Muscle layer of duodenum (tissue), 2 donors: ENCODE results near the gene AGBL3.
"Not testable (repeated sequence)": the region's sequence is repeated elsewhere in the genome, so short reads cannot be mapped to it uniquely, and the experiment has no call there.

Experiments used
- H3K27ac ChIP-seq: one replicate; pipeline ENCODE4 v1.7.0; 2013; ENCODE audit warnings: mild to moderate bottlenecking, low read length
- H3K27me3 ChIP-seq: one replicate; pipeline ENCODE4 v1.7.0; 2013; ENCODE audit warnings: low read depth, mild to moderate bottlenecking, control low read depth, low read length
- H3K36me3 ChIP-seq, 2 donors: one replicate each; pipeline ENCODE4 v1.7.0; 2013; ENCODE audit warnings: low read length in 2 of 2, control low read depth in 1 of 2, mild to moderate bottlenecking in 1 of 2; ENCODE audit not compliant: insufficient read depth in 2 of 2, control insufficient read depth in 1 of 2
- H3K4me1 ChIP-seq, 2 donors: one replicate each; pipeline ENCODE4 v1.7.0; 2013; ENCODE audit warnings: low read length in 2 of 2, mild to moderate bottlenecking in 2 of 2, control low read depth in 1 of 2, moderate library complexity in 1 of 2; ENCODE audit not compliant: insufficient read depth in 2 of 2, control insufficient read depth in 1 of 2
- H3K4me3 ChIP-seq, 2 donors: one replicate each; pipeline ENCODE4 v1.7.0; 2013; ENCODE audit warnings: low read length in 2 of 2, low read depth in 1 of 2, mild to moderate bottlenecking in 1 of 2
- H3K9me3 ChIP-seq, 2 donors: one replicate each; pipeline ENCODE4 v1.7.0; 2013; ENCODE audit warnings: low read length in 2 of 2, control low read depth in 1 of 2, mild to moderate bottlenecking in 1 of 2; ENCODE audit not compliant: control insufficient read depth in 1 of 2
- donor health status: healthy.

Gene AGBL3

GRCh38 chr7:134966691-134967090 is 19.6 kb upstream of the AGBL3 start:
- H3K9me3 ChIP-seq: no peaks in the 10 kb centered on the region
- H3K4me3 ChIP-seq: no peak overlapping the region
- H3K27me3 ChIP-seq: no peaks in the 10 kb centered on the region
- H3K36me3 ChIP-seq: peaks cover 25 to 36% of the 10 kb centered on the region in 2 donors
- H3K27ac ChIP-seq: no peak overlapping the region
- peaks cover 0 to 18% of the 10 kb centered on the region in 2 donors for H3K4me1 ChIP-seq

GRCh38 chr7:134968110-134968509 is 18.2 kb upstream of the AGBL3 start:
- Histone ChIP-seq H3K36me3 (peaks cover 25 to 32% of the 10 kb centered on the region in 2 donors), H3K4me3 (no peak overlapping the region), H3K27ac (no peak overlapping the region), H3K4me1 (peaks cover 0 to 4% of the 10 kb centered on the region in 2 donors), H3K9me3 (no peaks in the 10 kb centered on the region), H3K27me3 (no peaks in the 10 kb centered on the region)

- not testable (repeated sequence) for H3K27ac ChIP-seq, H3K4me1 ChIP-seq, H3K9me3 ChIP-seq, H3K36me3 ChIP-seq, H3K4me3 ChIP-seq, H3K27me3 ChIP-seq
Observed at GRCh38 chr7:134981645-134982044, 4.7 kb upstream of the AGBL3 start.

- H3K4me3 ChIP-seq: peak overlapping the region; percentile 89 to 96
- peaks cover 5 to 6% of the 10 kb centered on the region in 2 donors for H3K4me1 ChIP-seq
- H3K9me3 ChIP-seq: no peaks in the 10 kb centered on the region
- H3K27ac ChIP-seq: peak overlapping the region; percentile 81
- no peaks in the 10 kb centered on the region for H3K36me3 ChIP-seq
- no peaks in the 10 kb centered on the region for H3K27me3 ChIP-seq
Observed at GRCh38 chr7:134985894-134986362, 380 bp upstream of the AGBL3 start.

GRCh38 chr7:134988161-134988560 is 1.9 kb downstream of the AGBL3 start:
- no peak overlapping the region for H3K4me3 ChIP-seq
- H3K27ac ChIP-seq: no peak overlapping the region

GRCh38 chr7:134991469-134992339 is 5.4 kb downstream of the AGBL3 start:
- H3K4me1 ChIP-seq: peaks cover 14 to 21% of the 10 kb centered on the region in 2 donors

More at GRCh38 chr7:134988161-134988560, 1.9 kb downstream of the AGBL3 start:
- no peaks in the 10 kb centered on the region for H3K36me3 ChIP-seq
- H3K27me3 ChIP-seq: no peaks in the 10 kb centered on the region
- H3K9me3 ChIP-seq: no peaks in the 10 kb centered on the region
- peaks cover 6 to 14% of the 10 kb centered on the region in 2 donors for H3K4me1 ChIP-seq

GRCh38 chr7:134992626-134993179 is 6.4 kb downstream of the AGBL3 start:
- no peaks in the 10 kb centered on the region for H3K9me3 ChIP-seq
- H3K27me3 ChIP-seq: no peaks in the 10 kb centered on the region
- H3K4me3 ChIP-seq: no peak overlapping the region
- peak overlapping the region; percentile 53 for H3K27ac ChIP-seq
- peaks cover 11 to 26% of the 10 kb centered on the region in 2 donors for H3K4me1 ChIP-seq
- H3K36me3 ChIP-seq: peaks cover 3 to 8% of the 10 kb centered on the region in 2 donors

More at GRCh38 chr7:134991469-134992339, 5.4 kb downstream of the AGBL3 start:
- no peaks in the 10 kb centered on the region for H3K27me3 ChIP-seq
- H3K27ac ChIP-seq: peak overlapping the region; percentile 53
- no peaks in the 10 kb centered on the region for H3K9me3 ChIP-seq
- H3K36me3 ChIP-seq: peaks cover 3 to 8% of the 10 kb centered on the region in 2 donors
- no peak overlapping the region for H3K4me3 ChIP-seq

- peaks cover 9 to 26% of the 10 kb centered on the region in 2 donors for H3K4me1 ChIP-seq
- H3K9me3 ChIP-seq: no peaks in the 10 kb centered on the region
- H3K4me3 ChIP-seq: no peak overlapping the region
- peaks cover 3 to 8% of the 10 kb centered on the region in 2 donors for H3K36me3 ChIP-seq
- peak overlapping the region; percentile 34 for H3K27ac ChIP-seq
- no peaks in the 10 kb centered on the region for H3K27me3 ChIP-seq
Observed at GRCh38 chr7:134993877-134994456, 7.7 kb downstream of the AGBL3 start.

- Histone ChIP-seq H3K27ac (peak overlapping the region; percentile 62), H3K9me3 (no peaks in the 10 kb centered on the region), H3K4me1 (peaks cover 9 to 26% of the 10 kb centered on the region in 2 donors), H3K4me3 (no peak overlapping the region), H3K27me3 (no peaks in the 10 kb centered on the region), H3K36me3 (peaks cover 3 to 8% of the 10 kb centered on the region in 2 donors)
Observed at GRCh38 chr7:134995239-134996096, 9.2 kb downstream of the AGBL3 start.

- H3K27ac ChIP-seq: peak overlapping the region; percentile 62
- no peaks in the 10 kb centered on the region for H3K27me3 ChIP-seq
- peaks cover 3 to 8% of the 10 kb centered on the region in 2 donors for H3K36me3 ChIP-seq
- H3K9me3 ChIP-seq: no peaks in the 10 kb centered on the region
- H3K4me3 ChIP-seq: no peak overlapping the region
- H3K4me1 ChIP-seq: peaks cover 9 to 26% of the 10 kb centered on the region in 2 donors
Observed at GRCh38 chr7:134996097-134996550, 9.8 kb downstream of the AGBL3 start.
